K562 (cell line): Measurements from ENCODE around the gene SLC16A2. TPM values are rescaled to one million over a fixed set of nuclear protein-coding genes. Genes with fewer than 3 reads are reported as not detected.
A peak's percentile ranks its signal among the peaks of the same experiment; 100 is the strongest.

Experiments
- ATAC-seq: fragments of 200-7000 bp; cut with Tn5 transposase; 3 replicates; pipeline ENCODE4 v1.9.1; 2020; ENCODE audit warnings: moderate library complexity
- Bru-seq: library from RNA; stranded (reverse); fragments of 400-500 nt; gene quantifications from one replicate; lab custom pipeline; 2021; lab: Mats Ljungman, UMichigan
- BruChase-seq, 2 experiments: library from RNA; stranded (reverse); fragments of 400-500 nt; gene quantifications; one replicate each; lab custom pipeline; 2021; lab: Mats Ljungman, UMichigan
- BruUV-seq: library from RNA; stranded (reverse); fragments of 400-500 nt; replicated peaks from 2 replicates; lab custom pipeline; 2021; lab: Mats Ljungman, UMichigan
- CTCF ChIA-PET: fragments of 300-600 bp; formaldehyde crosslinking; extraction: SDS; loops from one replicate; lab custom pipeline; 2021; ENCODE audit warnings: low intra/inter-chr PET ratio; lab: Yijun Ruan, JAX
- POLR2A ChIA-PET: fragments of 300-600, 350-650 bp; sonication (Branson Sonifier 250); formaldehyde crosslinking; extraction: SDS; loops from one replicate; lab custom pipeline; 2021; ENCODE audit warnings: antibody characterized with exemption, inconsistent platforms; lab: Yijun Ruan, JAX
- DNase-seq, 4 experiments: peaks; one replicate each; pipeline versions ENCODE4 v3.0.0 to v3.0.0-alpha.2; 2011 to 2018; ENCODE audit warnings: low spot score in 3 of 4, mixed read lengths in 3 of 4; ENCODE audit errors: extremely low read depth in 1 of 4
- FAIRE-seq: peaks from 2 replicates; lab custom pipeline; 2011; peaks lifted over from hg19 to GRCh38; lab: Jason Lieb, UNC
- H2AFZ ChIP-seq: 2 replicates; pipeline ENCODE4 v1.6.0; 2011; ENCODE audit warnings: low read depth, low read length, control low read depth, inconsistent platforms
- H3K27ac ChIP-seq: fragments of 200-600 bp; 3 replicates; pipeline ENCODE4 v1.8.0; 2011; ENCODE audit warnings: low read depth, mild to moderate bottlenecking, control low read depth, inconsistent platforms, low read length, moderate library complexity, mixed read lengths; ENCODE audit errors: extremely low read depth
- H3K27me3 ChIP-seq, 2 experiments: fragments of 300-600 bp in 1 of 2; 2 replicates in 1 of 2; 3 replicates in 1 of 2; pipeline versions ENCODE4 v1.6.0 to v1.8.0; 2011; ENCODE audit warnings: inconsistent platforms in 2 of 2, low read length in 2 of 2, mild to moderate bottlenecking in 1 of 2, mixed read lengths in 1 of 2, moderate library complexity in 1 of 2; ENCODE audit not compliant: control insufficient read depth in 2 of 2, insufficient read depth in 2 of 2
- H3K36me3 ChIP-seq: fragments of 300-600 bp; 3 replicates; pipeline ENCODE4 v1.8.0; 2011; ENCODE audit warnings: mild to moderate bottlenecking, low read length, inconsistent platforms; ENCODE audit not compliant: control insufficient read depth, insufficient read depth
- H3K4me1 ChIP-seq, 2 experiments: fragments of 200-600 bp in 1 of 2; replicated peaks in 1 of 2; 2 replicates in 1 of 2; 3 replicates in 1 of 2; pipeline versions ENCODE4 v1.5.1 to v1.8.0; 2011; ENCODE audit warnings: inconsistent platforms in 2 of 2, low read length in 2 of 2, mild to moderate bottlenecking in 1 of 2, mixed read lengths in 1 of 2, moderate library complexity in 1 of 2; ENCODE audit not compliant: control insufficient read depth in 2 of 2, insufficient read depth in 2 of 2
- H3K4me2 ChIP-seq: 2 replicates; pipeline ENCODE4 v1.6.1; 2011; ENCODE audit warnings: low read length, control low read depth, inconsistent platforms, mixed read lengths; ENCODE audit not compliant: insufficient read depth
- H3K4me3 ChIP-seq: fragments of 200-600 bp; sonication (generic), shearing (Covaris generic); 2 replicates; pipeline ENCODE4 v1.5.1; 2016; ENCODE audit warnings: control low read depth, inconsistent platforms
- H3K79me2 ChIP-seq: fragments of 200-600 bp; 3 replicates; pipeline ENCODE4 v1.8.0; 2011; ENCODE audit warnings: low read length, inconsistent platforms; ENCODE audit not compliant: control insufficient read depth, insufficient read depth
- H3K9ac ChIP-seq, 2 experiments: 2 replicates each; pipeline versions ENCODE4 v1.6.0 to v1.6.1; 2011; ENCODE audit warnings: low read depth in 2 of 2, low read length in 2 of 2, control low read depth in 1 of 2, inconsistent platforms in 1 of 2, mild to moderate bottlenecking in 1 of 2, mixed read lengths in 1 of 2; ENCODE audit not compliant: insufficient read depth in 1 of 2
- H3K9me1 ChIP-seq: one replicate; pipeline ENCODE4 v1.6.0; 2011; ENCODE audit warnings: inconsistent platforms, mild to moderate bottlenecking, low read length, moderate library complexity; ENCODE audit not compliant: control insufficient read depth, insufficient read depth
- H3K9me3 ChIP-seq: replicated peaks from 2 replicates; pipeline ENCODE4 v1.5.1; 2011; ENCODE audit warnings: low read depth, low read length, inconsistent platforms; ENCODE audit not compliant: control insufficient read depth, insufficient read depth
- H4K20me1 ChIP-seq: replicated peaks from 2 replicates; pipeline ENCODE4 v1.6.1; 2011; ENCODE audit warnings: low read length, inconsistent platforms, mixed read lengths; ENCODE audit not compliant: control insufficient read depth, insufficient read depth
- ZNF124 ChIP-seq: sonication (generic); formaldehyde crosslinking; IDR thresholded peaks from 2 replicates; pipeline ENCODE4 v1.8.1; 2022; ENCODE audit warnings: missing genetic modification reagents
- ZNF263 ChIP-seq: sonication (generic); formaldehyde crosslinking; IDR thresholded peaks from 2 replicates; pipeline ENCODE4 v1.8.0; 2022; ENCODE audit warnings: mild to moderate bottlenecking, missing genetic modification reagents, borderline replicate concordance
- WGBS: fragments of 100-300 bp; shearing (Covaris generic); methylation state at CpG from one replicate; pipeline ENCODE4 v1.1.6; 2016; ENCODE audit warnings: low coverage, mixed read lengths; ENCODE audit not compliant: insufficient coverage; ENCODE audit errors: missing lambda C conversion rate; 5-methylcytosine and 5-hydroxymethylcytosine counted together
- in situ Hi-C: fragments of 300-500 bp; cut with MboI; formaldehyde crosslinking; loops from 4 replicates; pipeline ENCODE4 v1.15.0; 2018; ENCODE audit warnings: inconsistent platforms, mixed read lengths
- intact Hi-C: fragments of 100-400 bp; cut with micrococcal nuclease; formaldehyde crosslinking; loops from 2 replicates; pipeline ENCODE4 v1.14.2; 2022
- long read RNA-seq, 3 experiments: library from polyadenylated mRNA in 2 of 3; library from RNA in 1 of 3; unstranded in 2 of 3; stranded (forward) in 1 of 3; transcript quantifications; one replicate each; pipeline ENCODE4 v2.0.0, GENCODE V29; 2019 to 2022
- polyA minus RNA-seq, 3 experiments: library from RNA; depleted of rRNA, polyadenylated mRNA; stranded (reverse); fragments of >200 nt; gene quantifications; 2 replicates each; pipeline ENCODE4 v1.2.3, GENCODE V29; 2011
- polyA plus RNA-seq, 8 experiments: library from polyadenylated mRNA; depleted of rRNA in 4 of 8; stranded (reverse) in 5 of 8; unstranded in 3 of 8; fragments of >200 nt; fragmentation: Nextera tagmentation in 2 of 8; fragmentation: Illumina TruSeq in 1 of 8; extraction: Ambion mirVana in 2 of 8; extraction: Trizol in 1 of 8; gene quantifications; 2 replicates each; pipeline versions ENCODE4 v1.2.1 to v1.2.3, GENCODE V29; 2011 to 2014; ENCODE audit warnings: inconsistent platforms in 1 of 8, missing spikeins in 1 of 8
- total RNA-seq, 7 experiments: library from RNA; depleted of rRNA in 6 of 7; stranded (reverse); fragments of >200 nt in 6 of 7; fragmentation: Illumina TruSeq in 2 of 7; extraction: Trizol in 2 of 7; gene quantifications; 2 replicates each; pipeline versions ENCODE4 v1.2.1 to v1.2.3, GENCODE V29; 2011 to 2021; ENCODE audit warnings: low replicate concordance in 1 of 7

The SLC16A2 gene
- total RNA-seq (2011; cell fraction: chromatin; rRNA removed; ENCODE audit: low replicate concordance) = not detected in 2 replicates
- total RNA-seq (2011; cell fraction: nucleolus; rRNA removed) = not detected in 2 replicates
- not detected in 2 replicates for total RNA-seq (2011; cell fraction: nucleoplasm; rRNA removed)
- total RNA-seq (2014; rRNA removed) (not detected in 2 replicates), total RNA-seq (2014; rRNA removed; fragmentation: Illumina TruSeq; extraction: Trizol) (not detected in 2 replicates), total RNA-seq (2015; rRNA removed; fragmentation: Illumina TruSeq; extraction: Trizol) (not detected in 2 replicates), total RNA-seq (2021) (0.07 and 0.13 TPM in 2 replicates), polyA plus RNA-seq (2011; rRNA removed) (not detected in 2 replicates), polyA plus RNA-seq (2014; fragmentation: Illumina TruSeq; extraction: Trizol) (not detected in 2 replicates), polyA plus RNA-seq (2014; fragmentation: Nextera tagmentation; extraction: Ambion mirVana) (not detected), polyA plus RNA-seq (2014; rRNA removed) (not detected in 2 replicates), polyA minus RNA-seq (2011; rRNA and poly(A)+ RNA removed) (not detected in 2 replicates), Bru-seq, nascent RNA (percentile 7 among the genes with signal in this experiment), BruChase-seq, experiment 1, labeled RNA remaining after a 2-hour chase (percentile 5 among the genes with signal in this experiment), BruChase-seq, experiment 2, labeled RNA remaining after a 6-hour chase (percentile 6 among the genes with signal in this experiment)
- polyA plus RNA-seq (2011; cell fraction: cytosol; rRNA removed) = not detected in 2 replicates
- not detected in 2 replicates for polyA plus RNA-seq (2011; cell fraction: nucleus; rRNA removed)
- polyA plus RNA-seq (2012) = not detected in 2 replicates
- not detected in 2 replicates for polyA minus RNA-seq (2011; cell fraction: cytosol; rRNA and poly(A)+ RNA removed)
- not detected in 2 replicates for polyA minus RNA-seq (2011; cell fraction: nucleus; rRNA and poly(A)+ RNA removed)
- long read RNA-seq, experiment 1 = 0 reads
- long read RNA-seq, experiment 2 = 0 reads
- long read RNA-seq, experiment 3 = 0 reads

DNA sequence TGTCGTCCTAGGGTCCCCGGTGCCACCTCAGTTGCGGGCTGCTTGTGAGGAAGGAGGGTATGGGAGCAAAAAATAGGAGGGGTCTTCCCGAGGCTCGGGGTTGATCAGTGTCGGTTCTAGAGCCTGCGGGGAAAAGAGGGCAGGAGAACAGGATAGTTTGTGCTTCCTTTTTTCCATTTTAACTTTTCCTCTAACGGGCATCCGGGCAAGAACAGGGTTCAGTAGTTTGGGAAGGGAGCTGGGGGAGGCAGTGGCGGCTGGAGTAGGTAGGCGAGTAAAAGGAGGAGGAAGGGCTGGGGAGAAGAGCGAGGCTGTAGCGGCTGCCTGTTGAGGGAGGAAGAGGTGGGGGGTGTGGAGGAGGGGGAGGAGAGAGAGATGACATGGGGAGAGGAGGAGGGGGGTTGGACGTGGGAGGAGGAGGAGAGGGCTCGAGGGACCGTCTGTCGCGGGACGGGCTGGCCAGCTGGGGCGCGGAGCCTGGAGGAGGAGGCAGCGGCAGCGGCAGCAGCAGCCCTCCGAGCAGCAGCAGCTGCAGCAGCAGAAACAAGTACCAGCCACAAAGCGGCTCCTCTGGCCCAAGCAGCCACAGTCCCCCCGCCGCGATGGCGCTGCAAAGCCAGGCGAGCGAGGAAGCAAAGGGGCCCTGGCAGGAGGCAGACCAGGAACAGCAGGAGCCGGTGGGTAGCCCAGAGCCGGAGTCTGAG lies at the start of gene SLC16A2:
Gene SLC16A2, plus strand, starts transcription at position 458 of the 704 bp plus-strand sequence. Its CDS starts 145 bp downstream, at position 603.
- Histone ChIP-seq H2AFZ (no peak within 1 kb of the TSS), H3K4me3 (no peak within 1 kb of the TSS), H3K27ac (no peak within 1 kb of the TSS), H3K4me2 (no peak within 1 kb of the TSS), H3K36me3 (no peaks in the 10 kb centered on the region), H3K79me2 (no peaks in the 10 kb centered on the region), H3K9me1 (no peaks in the 10 kb centered on the region), H3K27me3 (peaks cover 0 to 26% of the 10 kb centered on the region in 2 experiments; a peak in 2 of 5 replicates), H4K20me1 (no peaks in the 10 kb centered on the region; the same call in 1 of the 2 replicates), H3K4me1 (peaks cover 0 to 5% of the 10 kb centered on the region in 2 experiments; a peak in 1 of 5 replicates), H3K9me3 (no peaks in the 10 kb centered on the region), H3K9ac (no peak within 1 kb of the TSS)
- intact Hi-C loops (no loop called here), in situ Hi-C loops (no loop called here)
- no TSS peak for BruUV-seq
- whole genome bisulfite sequencing = 6% methylated on average over 8 of the region's 33 CpGs
- TF ChIP-seq ZNF263 = 0 out of 2 replicates have a peak, but pooled peaks have one; percentile 50
- TF ChIP-seq ZNF124 (CRISPR knock-in tag) = no peak
- CTCF ChIA-PET = no interaction called here
- DNase-seq = no peak
- no peak for FAIRE-seq
- POLR2A ChIA-PET = no interaction called here
- no peak for ATAC-seq
